NCI-H187 treated with DMSO at 0.1 percent for 48 hours (cell line): ENCODE results near the gene TMEM240.

Experiments
- DNase-seq: peaks from one replicate; lab custom pipeline; 2025; lab: John Stamatoyannopoulos, UW

TMEM240 gene

DNA sequence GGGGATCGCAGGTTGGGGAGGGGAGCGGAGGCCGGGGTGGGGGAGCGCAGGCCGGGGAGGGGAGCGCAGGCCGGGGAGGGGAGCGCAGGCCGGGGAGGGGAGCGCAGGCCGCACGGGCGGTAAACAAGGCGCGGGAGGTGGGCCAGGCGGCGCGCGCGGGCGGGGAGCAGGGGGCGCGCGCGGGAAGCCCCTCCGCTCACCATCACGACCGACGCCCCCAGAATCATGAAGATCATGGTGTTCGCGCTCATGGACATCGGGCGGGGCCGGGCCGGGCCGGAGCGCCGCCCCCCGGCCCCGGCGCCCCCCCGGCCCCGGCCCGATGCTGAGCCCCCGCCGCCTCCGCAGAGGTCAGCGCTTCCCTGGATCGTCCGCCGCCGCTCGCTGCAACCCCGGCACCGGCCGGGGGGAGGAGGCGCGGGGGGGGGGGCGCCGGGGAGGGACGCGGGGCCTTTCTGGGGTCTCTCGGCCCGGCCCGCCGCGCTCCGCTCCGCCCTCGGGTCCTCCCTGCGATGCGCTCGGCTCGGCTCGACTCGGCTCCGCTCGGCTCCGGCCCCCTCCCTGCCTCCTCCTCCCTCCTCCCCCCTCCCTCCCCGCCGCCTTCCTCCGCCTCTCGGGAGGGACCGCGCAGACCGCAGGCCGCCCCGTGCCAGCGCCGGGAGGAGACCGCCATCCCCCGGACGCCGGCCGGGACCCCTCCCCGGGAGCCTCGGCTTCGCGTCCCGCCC is at the start of gene TMEM240:
Gene TMEM240, minus strand, starts transcription at position 535 of the 728 bp plus-strand sequence. Its CDS starts 278 bp downstream, at position 257.
- DNase-seq = no peak

DNA sequence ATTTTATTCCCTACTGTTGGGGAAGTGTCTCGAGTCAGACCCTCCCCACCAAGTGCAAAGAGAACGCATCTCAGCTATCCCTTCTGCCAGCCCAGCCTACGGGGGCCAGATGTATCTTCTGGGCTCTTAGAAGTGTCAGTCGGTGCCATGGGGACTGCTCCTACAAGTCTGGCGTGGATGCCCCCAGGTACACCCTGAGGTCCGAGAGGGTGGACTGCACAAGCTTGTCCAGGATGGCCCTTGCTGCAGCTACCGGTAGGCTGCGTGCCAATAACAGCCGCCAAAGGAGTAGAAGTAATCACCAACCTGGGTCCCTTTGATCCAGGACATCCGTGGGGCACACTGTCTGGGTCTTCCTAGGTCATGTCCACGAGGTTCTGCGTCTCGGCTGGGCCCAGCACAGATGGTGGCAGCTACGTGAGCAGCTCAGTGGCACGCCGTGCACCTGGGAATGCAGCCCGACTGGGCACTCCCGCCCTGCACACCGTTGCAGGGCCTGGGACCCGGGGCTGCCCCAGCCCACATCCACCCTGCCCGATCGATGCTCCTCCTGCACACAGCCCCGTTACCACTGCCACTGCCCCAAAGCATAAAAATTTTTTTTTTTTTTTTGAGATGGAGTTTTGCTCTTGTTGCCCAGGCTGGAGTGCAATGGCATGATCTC is 43.1 kb upstream of the TMEM240 start:
- DNase-seq = no peak

DNA sequence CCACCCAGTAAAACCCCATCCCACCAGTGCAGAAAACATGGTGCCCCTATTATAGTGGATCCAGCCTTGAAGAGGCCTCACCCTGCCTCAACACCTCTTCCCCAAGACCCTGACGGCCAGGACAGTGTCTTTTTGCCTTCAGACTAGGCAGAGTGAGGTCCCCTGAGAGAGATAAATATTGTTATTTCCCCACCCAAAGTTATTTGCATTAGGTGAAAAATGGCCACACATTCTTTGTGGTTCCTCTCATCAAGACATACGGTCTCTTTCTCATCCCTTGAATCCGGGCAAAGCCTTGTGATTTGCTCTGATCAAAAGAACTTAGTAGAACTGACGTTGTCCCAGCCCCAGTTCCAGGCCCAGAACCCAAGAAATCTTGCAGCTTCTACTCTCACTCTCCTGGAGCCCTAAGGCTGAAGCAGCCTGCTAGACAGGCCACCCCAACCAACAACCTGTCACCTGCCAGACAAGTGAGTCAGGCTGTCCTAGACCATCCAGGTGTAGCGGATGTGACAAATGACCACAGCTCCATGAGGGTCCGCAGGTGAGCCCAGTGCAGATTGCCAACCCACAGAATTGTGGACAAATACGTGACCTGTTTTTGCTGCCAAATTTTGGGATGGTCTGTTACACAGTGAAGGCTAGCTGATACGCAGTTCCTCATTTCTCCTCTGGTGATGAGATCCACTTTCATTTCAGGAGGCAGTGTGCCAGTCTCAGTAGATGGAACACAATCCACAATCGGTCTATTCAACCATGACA is 42.3 kb upstream of the TMEM240 start:
- DNase-seq = no peak

DNA sequence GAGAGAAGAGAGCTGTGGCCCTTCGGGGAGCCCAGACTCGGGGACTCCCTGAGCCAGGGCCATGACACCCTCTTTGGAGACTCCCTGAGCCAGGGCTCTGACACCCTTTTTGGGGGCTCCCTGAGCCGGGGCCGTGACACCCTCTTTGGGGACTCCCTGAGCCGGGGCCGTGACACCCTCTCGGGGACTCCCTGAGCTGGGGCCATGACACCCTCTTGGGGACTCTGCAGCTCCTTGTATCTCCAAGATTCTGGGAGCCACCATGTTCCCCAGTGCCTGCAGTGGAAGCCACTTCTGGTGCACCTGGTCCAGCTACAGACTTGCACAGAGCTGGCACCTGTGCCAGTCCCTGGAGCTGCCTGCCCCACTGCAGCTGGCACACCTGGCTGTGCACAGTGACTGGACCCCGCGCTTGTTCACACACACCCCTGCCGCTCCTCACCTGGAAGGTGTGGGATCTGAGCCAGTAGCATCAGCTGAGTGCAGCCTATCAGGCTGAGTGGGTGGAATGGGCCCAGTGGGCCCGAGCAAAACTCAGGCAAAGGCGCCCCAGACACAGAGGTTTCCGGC is 38.0 kb upstream of the TMEM240 start:
- DNase-seq = no peak

DNA sequence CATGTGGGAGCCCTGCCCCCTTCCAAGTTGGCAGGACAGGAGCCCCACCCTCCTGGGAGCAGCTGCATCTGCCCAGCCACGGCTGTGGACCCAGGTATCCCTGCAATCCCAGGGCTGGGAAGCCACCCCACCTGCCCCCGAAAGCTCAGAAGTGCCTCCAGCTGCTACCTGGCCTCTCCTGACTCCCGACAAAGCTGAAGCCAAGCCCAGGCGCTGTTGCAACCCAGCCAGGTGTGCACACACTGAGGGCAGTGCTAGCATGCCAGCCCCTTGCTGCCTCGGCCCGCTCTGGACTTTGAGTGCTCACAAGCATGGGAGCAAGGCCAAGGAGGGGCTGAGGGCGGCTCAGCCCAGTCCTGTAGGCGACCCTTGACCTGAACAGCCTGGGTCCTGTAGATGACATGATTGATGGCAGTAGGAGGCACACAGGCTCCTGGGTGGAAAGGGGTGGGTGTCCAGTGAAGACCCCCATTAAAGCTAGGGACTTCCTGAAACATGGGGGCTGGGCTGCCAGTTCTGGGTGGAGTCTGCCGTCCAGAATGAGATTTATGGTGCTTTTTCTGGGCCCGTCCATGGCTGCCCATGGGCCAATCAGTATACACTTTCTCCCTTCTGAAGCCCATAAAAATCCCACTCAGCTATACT is 37.1 kb upstream of the TMEM240 start:
- no peak for DNase-seq

DNA sequence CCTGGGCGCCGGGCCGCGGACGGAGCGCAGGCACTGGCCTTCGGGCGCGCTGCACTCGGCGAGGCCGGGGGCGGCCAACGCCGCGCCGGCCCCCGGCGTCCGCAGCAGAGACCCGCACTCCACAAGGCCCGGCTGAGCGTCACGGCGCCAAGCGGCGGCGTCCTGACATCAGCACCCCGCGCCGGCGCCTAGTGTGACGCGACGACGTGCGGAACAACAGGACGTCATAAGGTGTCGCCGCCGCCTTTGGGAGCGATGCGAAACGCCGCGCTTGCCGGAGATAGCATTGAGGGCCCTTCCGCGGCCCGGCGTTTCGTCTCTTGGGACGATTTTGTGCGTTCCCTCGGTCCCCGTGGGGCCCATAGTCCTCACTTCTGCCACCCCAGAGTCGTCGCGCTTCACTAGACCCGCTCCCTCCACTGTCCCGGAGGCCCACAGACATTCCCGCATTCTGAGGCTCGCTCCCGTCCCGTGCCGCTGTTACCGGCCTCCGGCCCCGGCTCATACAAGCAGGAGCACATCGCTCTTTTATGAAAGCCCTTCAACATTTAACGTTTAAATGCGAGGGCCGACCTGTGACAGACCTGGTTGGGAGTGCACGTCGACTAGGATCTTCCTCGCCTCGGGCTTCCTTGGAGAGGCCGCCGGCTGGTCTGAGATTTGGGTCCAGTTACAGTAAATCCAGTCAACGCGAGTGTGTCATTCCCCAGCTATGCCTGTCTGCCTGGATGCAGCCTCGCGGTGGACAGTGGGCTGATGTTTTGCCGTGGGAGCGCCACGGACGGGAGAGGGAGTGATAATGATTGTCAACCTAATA is 34.5 kb upstream of the TMEM240 start, which contains the start of gene SSU72:
Gene SSU72, minus strand, starts transcription at position 143 of the 817 bp plus-strand sequence. CDS start 306 bp downstream, outside the sequence.
- DNase-seq = peak; percentile 56

DNA sequence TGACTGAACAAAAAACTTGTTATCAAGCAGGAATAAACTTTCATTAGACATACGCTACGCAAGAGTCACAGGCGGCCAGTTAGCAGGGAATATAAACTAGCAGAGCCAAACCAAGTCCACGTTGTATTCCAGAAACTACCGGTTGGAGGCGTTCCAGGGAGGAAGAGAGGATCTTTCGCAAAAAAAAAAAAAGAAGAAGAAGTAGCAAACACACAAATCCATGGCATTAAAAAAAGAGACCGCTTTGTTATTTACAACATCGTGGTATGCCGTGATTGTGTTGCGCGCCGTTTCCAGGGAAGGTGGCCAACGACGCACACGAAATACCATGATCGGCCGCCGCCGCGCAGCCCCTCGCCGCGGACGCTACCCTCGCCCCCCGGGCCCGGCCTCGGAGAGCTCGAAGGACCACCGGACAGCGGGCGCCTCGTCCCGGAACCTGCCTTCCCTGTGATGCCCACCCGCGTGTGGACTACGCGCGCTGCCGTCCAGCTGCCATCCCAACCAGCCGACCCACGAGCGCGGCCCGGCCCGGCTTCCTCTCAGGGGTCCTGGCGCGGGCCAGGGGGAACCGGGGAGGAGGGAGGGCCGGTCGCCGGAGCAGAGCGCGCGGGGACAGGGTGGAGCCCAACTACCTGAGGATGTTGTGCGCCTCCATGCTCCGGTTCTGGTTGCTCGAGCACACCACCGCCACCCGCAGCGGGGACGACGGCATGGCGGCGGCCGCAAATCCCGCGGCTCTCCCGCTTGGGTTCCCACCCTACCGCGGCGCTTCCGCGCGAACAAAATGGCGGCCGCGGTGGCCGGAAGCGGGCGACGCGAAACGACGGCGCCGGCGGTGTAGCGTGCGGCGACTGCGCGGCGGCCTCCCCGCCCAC is 33.7 kb upstream of the TMEM240 start:
- DNase-seq = no peak

DNA sequence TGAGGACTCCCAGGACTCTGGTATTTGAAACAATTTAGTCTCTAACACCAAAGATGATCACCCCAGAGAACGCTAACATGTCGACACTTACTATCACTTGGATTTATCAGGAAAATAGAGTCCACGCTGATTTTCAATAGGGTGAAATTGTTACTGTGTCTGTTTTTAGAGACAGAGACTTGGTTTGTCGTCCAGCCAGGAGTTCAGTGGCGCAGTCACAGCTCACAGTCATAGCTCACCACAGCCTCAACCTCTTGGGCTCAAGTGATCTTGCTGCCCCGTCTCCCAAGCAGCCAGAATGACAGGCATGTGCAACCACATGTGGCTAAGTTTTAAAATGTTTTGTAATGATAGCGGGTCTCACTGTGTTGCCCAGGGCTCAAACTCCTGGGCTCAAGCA is 28.9 kb upstream of the TMEM240 start:
- no peak for DNase-seq

DNA sequence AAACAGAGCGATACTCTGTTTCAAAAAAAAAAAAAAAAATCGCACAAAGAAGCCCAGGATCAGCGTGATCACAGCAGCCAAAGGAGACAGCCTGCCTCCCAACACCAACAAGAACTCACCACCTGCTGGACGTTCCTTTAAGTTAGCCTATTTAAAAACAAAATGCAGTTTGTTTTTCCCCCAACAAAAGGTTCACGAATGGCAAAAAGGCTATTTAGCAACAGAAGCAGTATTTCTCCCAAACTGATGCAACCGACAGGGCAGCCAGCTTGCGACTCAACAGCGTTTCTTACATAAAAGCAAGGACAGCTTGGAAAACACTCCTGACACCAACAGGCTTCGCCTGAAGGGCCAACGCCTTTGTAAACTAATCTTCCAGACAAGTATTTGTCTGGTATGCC is 27.5 kb upstream of the TMEM240 start:
- no peak for DNase-seq

DNA sequence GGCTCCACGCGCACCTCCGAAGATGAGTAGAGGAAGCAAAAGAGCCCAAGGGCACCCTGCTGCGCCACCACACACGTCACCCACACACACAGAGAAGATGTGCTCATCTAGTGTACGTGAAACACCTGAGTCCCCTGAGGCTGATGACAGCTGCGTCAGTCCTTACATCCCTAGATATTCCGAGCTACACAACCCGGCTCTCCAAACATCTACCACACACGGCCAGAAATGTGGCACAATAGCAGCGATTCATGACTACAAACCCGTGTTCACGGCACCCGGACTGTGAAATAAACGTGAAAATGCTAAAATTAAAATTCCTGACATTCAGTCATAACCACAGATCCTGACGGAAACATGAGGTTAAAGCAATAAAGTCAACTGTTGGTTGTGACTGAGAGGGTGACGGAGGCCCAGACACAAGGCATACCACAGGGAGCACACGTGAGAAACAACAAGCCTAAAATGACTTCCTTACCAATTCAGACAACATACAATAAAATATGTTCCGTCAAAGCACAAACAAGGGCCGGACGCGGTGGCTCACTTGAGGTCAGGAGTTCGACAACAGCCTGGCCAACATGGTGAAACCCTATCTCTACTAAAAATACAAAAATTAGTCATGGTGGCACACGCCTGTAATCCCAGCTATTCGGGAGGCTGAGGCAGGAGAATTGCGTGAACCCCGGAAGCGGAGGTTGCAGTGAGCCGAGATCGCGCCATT is 26.9 kb upstream of the TMEM240 start:
- DNase-seq = no peak

DNA sequence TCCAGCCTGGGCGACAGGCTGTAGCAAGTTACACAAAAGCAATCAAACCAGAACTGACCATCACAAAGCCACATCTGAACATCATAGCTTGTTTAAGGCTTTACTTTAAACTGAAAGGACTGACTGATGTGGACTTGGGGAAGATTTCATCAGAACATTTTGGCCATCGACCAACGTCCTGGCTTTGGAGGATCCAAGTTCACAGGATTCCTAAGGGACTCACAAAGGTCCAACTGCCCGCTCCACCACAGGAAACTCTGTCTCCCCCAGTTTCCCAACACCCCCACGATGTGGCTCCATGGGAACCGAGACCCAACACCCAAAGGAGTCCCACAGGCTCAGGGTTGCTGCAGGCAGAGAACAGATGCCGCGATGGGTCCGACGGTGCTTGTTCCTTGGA is 24.9 kb upstream of the TMEM240 start:
- no peak for DNase-seq

DNA sequence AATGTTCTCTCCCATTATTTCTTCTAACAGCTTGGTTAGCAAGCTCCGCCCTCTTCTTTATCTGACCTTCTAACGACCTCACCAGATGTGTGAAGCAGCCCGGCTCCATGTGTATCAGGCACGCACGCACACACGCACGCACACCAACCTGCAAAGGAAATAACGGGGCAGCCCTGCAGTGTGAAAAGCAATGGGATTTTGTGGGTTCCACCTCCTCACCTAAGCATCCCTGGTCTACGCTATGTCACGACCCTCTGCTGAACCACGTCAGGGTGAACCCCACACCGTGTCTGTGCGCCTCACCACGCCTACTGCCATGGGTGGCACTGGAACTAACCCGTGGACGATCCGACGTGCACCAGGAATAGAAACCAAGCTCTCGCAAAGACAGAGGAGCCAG is 23.8 kb upstream of the TMEM240 start:
- DNase-seq = no peak

DNA sequence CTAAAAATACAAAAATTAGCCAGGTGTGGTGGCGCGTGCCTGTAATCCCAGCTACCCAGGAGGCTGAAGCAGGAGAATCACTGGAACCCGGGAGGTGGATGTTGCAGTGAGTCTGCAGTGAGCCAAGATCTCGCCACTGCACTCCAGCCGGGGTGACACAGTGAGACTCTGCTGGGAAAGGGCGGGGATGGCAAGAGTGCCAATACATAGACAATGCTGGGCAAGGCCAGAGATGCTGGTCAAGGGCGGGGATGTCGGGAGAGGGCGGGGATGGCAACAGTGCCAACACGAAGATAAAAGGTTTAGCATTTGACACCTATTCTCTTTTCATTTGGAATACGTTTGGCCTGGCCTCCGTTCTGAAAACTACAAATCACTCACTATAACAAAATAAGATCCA is 23.3 kb upstream of the TMEM240 start:
- no peak for DNase-seq

DNA sequence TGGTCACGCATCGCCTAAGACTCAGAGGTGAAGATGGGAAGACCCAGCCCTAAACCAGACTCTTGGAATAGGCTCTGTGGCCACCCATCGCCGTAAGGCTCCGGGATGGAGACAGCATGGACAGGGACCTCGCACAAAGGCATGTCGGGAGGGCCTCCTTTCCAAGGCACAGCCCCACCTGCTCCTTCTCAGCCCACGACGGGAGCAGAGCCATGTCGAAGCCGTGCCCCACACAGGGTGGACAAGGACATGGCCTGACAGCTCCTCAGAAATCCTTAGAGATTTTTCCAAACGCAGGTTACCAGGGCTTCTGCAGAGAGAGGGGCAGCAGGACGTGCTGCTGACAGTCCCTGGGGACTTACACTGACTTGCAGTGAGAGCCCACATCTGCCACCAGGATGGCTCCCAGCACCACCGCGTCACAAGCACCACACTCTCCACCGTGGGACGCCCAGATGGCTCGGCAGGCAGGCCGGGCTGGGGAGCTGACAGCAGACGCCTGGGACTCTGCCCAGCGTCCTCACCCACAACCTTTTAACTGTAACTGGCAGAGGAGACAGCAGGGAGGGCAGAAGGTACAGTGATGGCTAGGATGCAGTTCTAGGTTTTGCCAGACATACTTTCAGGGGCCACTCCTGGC is 22.3 kb upstream of the TMEM240 start:
- DNase-seq = no peak

DNA sequence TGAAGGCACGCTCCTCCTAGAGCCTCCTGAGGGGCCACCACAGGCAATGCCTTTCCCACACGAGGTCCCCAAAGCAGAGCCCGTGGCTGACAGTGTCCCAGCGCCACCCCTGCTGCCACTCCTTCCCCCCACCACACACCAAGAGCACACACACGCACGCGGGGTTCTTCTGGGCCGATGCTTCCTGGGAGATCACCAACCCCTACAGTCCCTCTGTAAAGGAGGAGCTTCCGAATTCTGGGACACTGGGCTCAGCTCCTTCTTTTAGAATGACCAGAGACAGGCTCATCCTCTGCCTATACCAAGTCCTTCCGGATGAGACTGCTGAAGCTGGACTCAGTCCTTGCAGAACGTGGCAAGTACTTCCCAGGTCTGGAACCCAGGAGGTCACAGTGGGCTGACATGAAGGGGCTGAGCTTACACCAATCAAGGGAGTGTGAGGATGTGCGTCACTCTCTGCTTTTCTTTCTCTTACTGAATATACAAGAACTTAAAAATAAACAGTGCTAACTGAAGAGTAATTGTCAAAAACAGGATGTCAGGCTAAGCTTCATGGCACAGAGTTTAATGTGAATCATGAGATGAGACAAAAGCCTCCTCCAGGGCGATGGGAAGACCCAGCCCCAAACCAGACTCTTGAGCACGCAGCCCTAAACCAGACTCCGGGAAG is 21.5 kb upstream of the TMEM240 start:
- DNase-seq = no peak

DNA sequence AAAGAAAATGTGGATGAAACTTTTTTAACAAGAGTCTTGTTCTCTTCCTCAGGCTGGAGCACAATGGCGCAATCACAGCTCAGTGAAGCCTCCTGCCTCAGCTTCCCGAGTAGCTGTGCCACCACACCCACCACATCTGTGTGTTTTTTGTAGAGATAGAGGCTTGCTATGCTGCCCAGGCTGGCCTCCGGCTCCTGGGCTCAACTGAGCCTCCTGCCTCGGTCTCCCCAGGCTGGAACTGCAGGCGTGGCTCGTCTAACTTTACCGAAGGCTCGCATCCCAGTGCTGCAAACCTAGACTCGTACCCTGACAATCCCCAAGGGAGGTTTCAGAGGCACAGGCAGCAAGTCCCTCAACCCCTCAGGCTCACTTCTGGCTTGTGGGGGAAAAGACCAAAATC is 19.8 kb upstream of the TMEM240 start:
- no peak for DNase-seq

DNA sequence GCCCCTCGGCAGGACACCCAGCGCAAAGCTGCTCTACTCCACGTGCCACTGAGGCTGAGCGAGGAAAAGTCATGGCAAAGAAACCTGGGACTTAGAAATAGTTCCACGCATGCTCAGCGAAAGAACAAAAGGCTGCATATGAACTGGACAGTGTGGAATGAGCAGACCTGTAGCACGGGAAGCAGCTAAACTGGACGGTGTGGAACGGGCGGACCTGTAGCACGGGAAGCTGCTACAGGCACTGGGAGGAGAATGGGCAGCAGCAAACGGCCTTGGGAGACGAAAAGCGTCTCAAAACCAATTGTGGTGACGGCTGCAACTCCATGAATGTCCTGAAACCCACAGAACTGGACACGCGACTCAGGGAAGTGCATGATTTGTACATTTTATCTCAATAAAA is 18.6 kb upstream of the TMEM240 start:
- no peak for DNase-seq

DNA sequence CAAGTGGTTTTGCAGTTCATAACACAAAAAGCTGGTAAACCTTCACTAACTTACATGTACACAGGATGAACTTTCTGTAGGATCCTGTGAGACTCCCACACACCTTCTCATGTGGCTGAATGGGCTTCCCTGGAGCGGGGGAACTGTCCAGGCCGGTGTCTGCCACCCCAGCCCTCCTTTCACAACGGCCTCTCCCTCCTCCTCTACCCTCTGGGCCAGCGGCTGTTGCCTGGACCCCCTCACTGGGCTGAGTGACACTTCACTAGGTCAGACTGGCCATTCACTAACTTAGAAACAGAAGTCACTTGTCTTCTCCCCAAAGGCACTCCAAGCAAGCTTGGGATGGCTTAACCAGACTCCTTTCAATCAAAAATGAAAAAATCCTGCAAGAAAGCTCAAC is 18.2 kb upstream of the TMEM240 start:
- DNase-seq = no peak
